WI38 (cell line): Measurements from ENCODE around the gene DOCK1.

Source experiments
- H3K4me3 ChIP-seq: 2 replicates; pipeline ENCODE4 v1.5.1; 2011; ENCODE audit warnings: low read depth, mild to moderate bottlenecking, control low read depth, low read length
- TF ChIP-seq, protein P1 (sequence below): IDR thresholded peaks from 2 replicates; pipeline ENCODE4 v1.5.1; 2012; ENCODE audit warnings: low read depth, mild to moderate bottlenecking, control low read depth, low read length

DOCK1 gene

DNA sequence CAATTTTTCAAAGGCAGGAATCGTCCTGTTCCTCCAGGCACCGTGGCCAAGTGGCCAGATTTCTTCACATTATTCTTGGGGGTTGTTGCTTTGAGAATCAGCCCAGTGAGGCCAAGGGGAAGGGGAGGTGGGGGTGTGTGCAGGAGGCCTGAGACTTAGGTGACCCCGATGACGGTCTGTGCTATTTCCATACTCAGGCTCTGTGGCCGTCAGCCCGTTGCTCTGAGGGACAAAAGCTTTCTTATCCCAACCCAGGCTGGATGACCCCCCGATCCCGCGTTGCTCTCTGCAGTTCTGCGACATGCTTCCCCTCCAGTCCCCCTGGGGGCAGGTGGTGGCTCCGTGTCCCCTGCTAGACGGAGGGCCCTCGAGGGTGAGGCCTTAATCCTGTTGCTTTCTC is 14.2 kb downstream of the DOCK1 start:
- TF ChIP-seq, protein P1, sequence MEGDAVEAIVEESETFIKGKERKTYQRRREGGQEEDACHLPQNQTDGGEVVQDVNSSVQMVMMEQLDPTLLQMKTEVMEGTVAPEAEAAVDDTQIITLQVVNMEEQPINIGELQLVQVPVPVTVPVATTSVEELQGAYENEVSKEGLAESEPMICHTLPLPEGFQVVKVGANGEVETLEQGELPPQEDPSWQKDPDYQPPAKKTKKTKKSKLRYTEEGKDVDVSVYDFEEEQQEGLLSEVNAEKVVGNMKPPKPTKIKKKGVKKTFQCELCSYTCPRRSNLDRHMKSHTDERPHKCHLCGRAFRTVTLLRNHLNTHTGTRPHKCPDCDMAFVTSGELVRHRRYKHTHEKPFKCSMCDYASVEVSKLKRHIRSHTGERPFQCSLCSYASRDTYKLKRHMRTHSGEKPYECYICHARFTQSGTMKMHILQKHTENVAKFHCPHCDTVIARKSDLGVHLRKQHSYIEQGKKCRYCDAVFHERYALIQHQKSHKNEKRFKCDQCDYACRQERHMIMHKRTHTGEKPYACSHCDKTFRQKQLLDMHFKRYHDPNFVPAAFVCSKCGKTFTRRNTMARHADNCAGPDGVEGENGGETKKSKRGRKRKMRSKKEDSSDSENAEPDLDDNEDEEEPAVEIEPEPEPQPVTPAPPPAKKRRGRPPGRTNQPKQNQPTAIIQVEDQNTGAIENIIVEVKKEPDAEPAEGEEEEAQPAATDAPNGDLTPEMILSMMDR = no peak
- H3K4me3 ChIP-seq = no peak overlapping the region

DNA sequence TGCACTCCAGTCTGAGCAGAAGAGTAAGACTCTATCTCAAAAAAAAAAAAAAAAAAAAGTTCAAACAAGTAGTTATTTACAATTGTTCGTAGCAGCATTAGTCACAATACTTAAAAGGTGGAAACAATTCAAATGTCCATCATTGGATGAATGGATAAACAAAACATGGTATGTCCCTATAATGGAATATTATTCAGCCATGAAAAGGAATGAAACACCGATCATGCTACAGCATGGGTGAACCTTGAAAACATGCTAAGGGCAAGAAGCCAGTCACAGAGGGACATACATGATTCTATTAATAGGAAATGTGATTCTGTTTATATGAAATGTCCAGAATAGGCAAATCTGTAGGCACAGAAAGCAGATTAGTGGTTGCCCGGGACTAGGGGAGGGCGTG is 15.9 kb downstream of the DOCK1 start:
- no peak overlapping the region for H3K4me3 ChIP-seq
- TF ChIP-seq, protein P1 = no peak

DNA sequence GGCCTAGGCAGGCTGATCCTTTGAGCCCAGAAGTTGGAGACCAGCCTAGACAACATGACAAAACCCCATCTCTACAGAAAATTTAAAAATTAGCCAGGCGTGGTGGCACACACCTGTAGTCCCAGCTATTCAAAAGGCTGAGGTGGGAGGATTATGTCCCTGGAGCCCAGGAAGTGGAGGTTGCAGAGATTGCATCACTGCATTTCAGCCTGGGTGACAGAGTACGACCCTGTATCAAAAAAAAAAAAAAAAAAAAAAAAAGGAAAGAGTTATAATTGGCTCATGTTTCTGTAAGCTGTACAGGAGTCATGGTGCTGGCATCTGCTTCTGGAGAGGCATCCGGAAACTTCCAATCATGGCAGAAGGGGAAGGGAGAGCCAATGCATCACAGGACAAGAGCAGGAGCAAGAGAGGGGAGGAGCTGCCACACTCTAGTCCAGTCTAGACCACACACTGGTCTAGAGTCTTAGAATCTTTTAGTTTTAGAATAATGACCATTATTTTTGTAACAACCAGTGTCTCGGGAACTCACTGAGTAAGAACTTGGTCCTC is 16.8 kb downstream of the DOCK1 start:
- no peak overlapping the region for H3K4me3 ChIP-seq
- TF ChIP-seq, protein P1 = no peak

DNA sequence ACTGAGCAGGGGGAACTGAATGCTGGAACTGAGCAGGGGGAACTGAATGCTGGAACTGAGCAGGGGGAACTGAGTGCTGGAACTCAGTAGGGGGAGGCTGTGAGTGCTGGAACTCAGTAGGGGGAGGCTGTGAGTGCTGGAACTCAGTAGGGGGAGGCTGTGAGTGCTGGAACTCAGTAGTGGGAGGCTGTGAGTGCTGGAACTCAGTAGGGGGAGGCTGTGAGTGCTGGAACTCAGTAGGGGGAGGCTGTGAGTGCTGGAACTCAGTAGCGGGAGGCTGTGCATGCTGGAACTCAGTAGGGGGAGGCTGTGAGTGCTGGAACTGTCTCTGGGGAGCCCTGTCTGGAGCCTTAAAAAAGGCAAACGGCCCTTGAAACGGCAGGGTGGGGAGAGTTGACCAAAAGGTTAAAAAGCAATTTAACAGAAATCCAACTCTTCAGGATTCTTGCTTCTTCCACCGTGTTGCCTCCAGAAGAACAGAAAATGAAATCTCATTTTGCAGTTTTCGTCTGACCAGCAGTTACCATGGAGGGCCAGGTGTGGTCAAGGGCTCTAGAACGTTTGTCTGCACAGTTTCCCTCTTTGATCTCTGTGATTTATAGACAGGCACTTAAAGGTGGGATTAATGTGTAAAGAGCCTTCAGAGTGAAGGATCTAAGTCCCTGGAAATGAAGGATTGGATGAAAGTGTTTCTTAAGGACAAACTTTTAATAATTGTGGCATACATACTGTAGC is 19.1 kb downstream of the DOCK1 start:
- TF ChIP-seq, protein P1 = no peak
- no peak overlapping the region for H3K4me3 ChIP-seq

DNA sequence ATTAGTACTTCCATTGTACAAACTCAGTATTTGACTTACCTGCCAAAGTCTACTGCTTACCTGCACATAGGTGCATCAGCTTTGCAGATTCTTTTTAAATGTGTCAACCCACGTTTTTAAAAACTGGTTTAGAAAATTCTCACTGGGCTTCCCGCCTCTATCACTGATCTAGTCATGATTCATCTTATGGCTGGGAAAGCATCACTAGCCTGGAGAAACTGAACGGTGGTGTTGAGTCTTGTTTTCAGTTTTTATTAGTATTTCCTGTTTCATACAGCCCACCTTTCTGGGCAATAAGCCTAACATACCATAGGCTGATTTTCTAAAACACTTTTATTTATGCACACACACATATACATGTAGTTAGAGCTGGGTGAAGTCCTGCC is 19.7 kb downstream of the DOCK1 start:
- TF ChIP-seq, protein P1 = no peak
- no peak overlapping the region for H3K4me3 ChIP-seq

DNA sequence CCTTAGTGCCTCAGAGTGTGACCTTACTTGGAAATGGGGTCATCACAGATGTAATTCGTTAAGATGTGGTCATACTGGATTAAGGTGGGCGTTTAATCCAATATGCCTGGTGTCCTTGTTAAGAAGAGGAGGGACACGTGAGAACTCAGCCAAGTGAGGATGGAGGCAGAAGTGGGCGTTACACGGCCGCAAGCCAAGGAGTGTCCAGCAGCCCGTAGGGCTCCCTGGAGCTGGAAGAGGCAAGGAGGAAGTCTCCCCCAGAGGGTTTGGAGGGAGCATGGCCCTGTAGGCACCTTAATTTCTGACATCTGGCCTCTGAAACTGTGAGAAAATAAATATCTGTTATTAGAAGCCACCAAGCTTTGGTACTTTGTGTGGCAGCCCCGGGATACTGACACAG is 21.3 kb downstream of the DOCK1 start:
- no peak overlapping the region for H3K4me3 ChIP-seq
- TF ChIP-seq, protein P1 = no peak

DNA sequence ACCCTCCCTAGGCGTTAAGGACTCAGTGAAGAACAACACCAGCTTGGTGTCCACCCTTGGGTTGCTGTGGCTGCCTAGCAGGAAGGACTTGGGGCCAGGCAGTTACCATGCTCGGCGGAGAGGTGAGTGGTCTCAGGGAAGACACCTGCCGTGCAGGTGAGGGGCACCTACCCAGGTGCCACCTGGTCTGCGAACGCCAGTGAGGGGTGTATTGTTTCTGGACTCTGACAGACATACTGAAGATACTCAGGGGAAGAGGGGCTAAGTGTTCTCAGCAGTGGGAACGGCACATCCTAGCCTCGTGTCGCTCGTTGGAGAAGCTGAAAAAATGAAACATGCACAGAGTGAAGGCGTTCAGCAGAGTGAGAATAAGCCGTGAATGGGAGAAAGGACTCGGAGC is 22.6 kb downstream of the DOCK1 start:
- TF ChIP-seq, protein P1 = no peak
- H3K4me3 ChIP-seq = no peak overlapping the region
